Measurements from ENCODE around the gene NEUROD6.

The NEUROD6 gene

GRCh38 chr7:31333291-31333690 is 7.2 kb downstream of the NEUROD6 start:
- DNase-seq (ENCODE audit: low spot score), result no peak

- DNase-seq (ENCODE audit: low spot score), result no peak
Observed at GRCh38 chr7:31327071-31327470, 13.5 kb downstream of the NEUROD6 start.

GRCh38 chr7:31326416-31326815 is 14.1 kb downstream of the NEUROD6 start:
- no peak for DNase-seq (ENCODE audit: low spot score)

GRCh38 chr7:31323101-31323500 is 17.4 kb downstream of the NEUROD6 start:
- no peak for DNase-seq (ENCODE audit: low spot score)

GRCh38 chr7:31320675-31321074 is 19.9 kb downstream of the NEUROD6 start:
- no peak for DNase-seq (ENCODE audit: low spot score)

GRCh38 chr7:31318313-31318712 is 22.2 kb downstream of the NEUROD6 start:
- DNase-seq (ENCODE audit: low spot score), result no peak

GRCh38 chr7:31316876-31317275 is 23.6 kb downstream of the NEUROD6 start:
- DNase-seq (ENCODE audit: low spot score), result no peak

GRCh38 chr7:31315758-31316157 is 24.8 kb downstream of the NEUROD6 start:
- no peak for DNase-seq (ENCODE audit: low spot score)

GRCh38 chr7:31314781-31315180 is 25.7 kb downstream of the NEUROD6 start:
- no peak for DNase-seq (ENCODE audit: low spot score)

GRCh38 chr7:31312889-31313288 is 27.6 kb downstream of the NEUROD6 start:
- DNase-seq (ENCODE audit: low spot score), result no peak

GRCh38 chr7:31311552-31311951 is 29.0 kb downstream of the NEUROD6 start:
- DNase-seq (ENCODE audit: low spot score), result no peak

- no peak for DNase-seq (ENCODE audit: low spot score)
Observed at GRCh38 chr7:31310321-31310935, 30.1 kb downstream of the NEUROD6 start.

- DNase-seq (ENCODE audit: low spot score), result no peak
Observed at GRCh38 chr7:31309407-31309806, 31.1 kb downstream of the NEUROD6 start.

- no peak for DNase-seq (ENCODE audit: low spot score)
Observed at GRCh38 chr7:31308652-31309051, 31.9 kb downstream of the NEUROD6 start.

GRCh38 chr7:31307972-31308371 is 32.6 kb downstream of the NEUROD6 start:
- DNase-seq (ENCODE audit: low spot score), result no peak

- no peak for DNase-seq (ENCODE audit: low spot score)
Observed at GRCh38 chr7:31305260-31305659, 35.3 kb downstream of the NEUROD6 start.

- DNase-seq (ENCODE audit: low spot score), result no peak
Observed at GRCh38 chr7:31304446-31304845, 36.1 kb downstream of the NEUROD6 start.

GRCh38 chr7:31302356-31302755 is 38.2 kb downstream of the NEUROD6 start:
- DNase-seq (ENCODE audit: low spot score), result no peak

- DNase-seq (ENCODE audit: low spot score), result no peak
Observed at GRCh38 chr7:31299336-31299735, 41.2 kb downstream of the NEUROD6 start.

- DNase-seq (ENCODE audit: low spot score), result no peak
Observed at GRCh38 chr7:31290601-31291000, 49.9 kb downstream of the NEUROD6 start.
